A673 (cell line): ENCODE data around the gene ACKR2. TPM values are rescaled to one million over a fixed set of nuclear protein-coding genes. Genes with fewer than 3 reads are reported as not detected.

Experiments used
- BruUV-seq: library from RNA; stranded (reverse); fragments of 400-500 nt; replicated peaks from 2 replicates; lab custom pipeline; 2021; lab: Mats Ljungman, UMichigan
- CTCF ChIA-PET: fragments of 300-600 bp; sonication (Branson Sonifier 250); formaldehyde crosslinking; loops from one replicate; lab custom pipeline; 2022; ENCODE audit warnings: antibody characterized with exemption; lab: Charles Lee
- POLR2A ChIA-PET: fragments of 300-600 bp; sonication (Branson Sonifier 250); formaldehyde crosslinking; loops from one replicate; lab custom pipeline; 2022; ENCODE audit warnings: antibody characterized with exemption; ENCODE audit not compliant: low non-redundant PET; lab: Charles Lee
- DNase-seq: peaks from one replicate; pipeline ENCODE4 v3.0.0-alpha.2; 2015; ENCODE audit warnings: low spot score
- H3K27ac ChIP-seq: fragments of 200-600 bp; sonication (generic); 2 replicates; pipeline ENCODE4 v1.5.1; 2016; ENCODE audit warnings: mixed run types, low read depth, mild to moderate bottlenecking, mixed read lengths, antibody characterized with exemption, low read length; ENCODE audit not compliant: poor library complexity, severe bottlenecking
- H3K27me3 ChIP-seq: fragments of 200-600 bp; sonication (generic); replicated peaks from 2 replicates; pipeline ENCODE4 v1.6.1; 2017; ENCODE audit warnings: mixed run types, low read depth, mild to moderate bottlenecking, mixed read lengths, antibody characterized with exemption, low read length; ENCODE audit not compliant: insufficient read depth, poor library complexity
- H3K36me3 ChIP-seq: fragments of 200-600 bp; sonication (generic); 2 replicates; pipeline ENCODE4 v1.6.1; 2016; ENCODE audit warnings: mixed run types, mild to moderate bottlenecking, mixed read lengths, antibody characterized with exemption, low read length; ENCODE audit not compliant: insufficient read depth, poor library complexity, severe bottlenecking
- H3K4me1 ChIP-seq: fragments of 200-600 bp; sonication (generic); 2 replicates; pipeline ENCODE4 v1.6.1; 2017; ENCODE audit warnings: mixed run types, mild to moderate bottlenecking, mixed read lengths, antibody characterized with exemption, low read length; ENCODE audit not compliant: insufficient read depth, poor library complexity, severe bottlenecking
- H3K4me3 ChIP-seq: fragments of 200-600 bp; sonication (generic); 2 replicates; pipeline ENCODE4 v1.5.1; 2016; ENCODE audit warnings: low read depth, mixed run types, mild to moderate bottlenecking, mixed read lengths, low read length; ENCODE audit not compliant: poor library complexity, severe bottlenecking
- H3K9me3 ChIP-seq: fragments of 200-600 bp; sonication (generic); 2 replicates; pipeline ENCODE4 v1.6.1; 2016; ENCODE audit warnings: mixed run types, low read depth, mild to moderate bottlenecking, mixed read lengths, antibody characterized with exemption, low read length; ENCODE audit not compliant: poor library complexity, severe bottlenecking
- CTCF ChIP-seq: fragments of 300-800, 200-600 bp; sonication (generic); conservative IDR thresholded peaks from 2 replicates; pipeline ENCODE4 v1.5.1; 2017; ENCODE audit warnings: low read depth, mild to moderate bottlenecking, antibody characterized with exemption, low read length, moderate library complexity, mixed read lengths
- EZH2 ChIP-seq: fragments of 200-600 bp; sonication (generic); IDR thresholded peaks from 2 replicates; pipeline ENCODE4 v1.6.1; 2017; ENCODE audit warnings: borderline replicate concordance, low read depth, mild to moderate bottlenecking, mixed read lengths, antibody characterized with exemption, low read length; ENCODE audit not compliant: poor library complexity, severe bottlenecking
- intact Hi-C: fragments of 100-400 bp; cut with micrococcal nuclease; formaldehyde crosslinking; loops from one replicate; pipeline ENCODE4 v1.10.0; 2022; ENCODE audit not compliant: unreplicated experiment
- total RNA-seq: library from RNA; stranded (reverse); gene quantifications from 2 replicates; pipeline ENCODE4 v1.2.3, GENCODE V29; 2021

ACKR2 gene
- total RNA-seq, 1 experiment from 2014 or later, result not detected

DNA sequence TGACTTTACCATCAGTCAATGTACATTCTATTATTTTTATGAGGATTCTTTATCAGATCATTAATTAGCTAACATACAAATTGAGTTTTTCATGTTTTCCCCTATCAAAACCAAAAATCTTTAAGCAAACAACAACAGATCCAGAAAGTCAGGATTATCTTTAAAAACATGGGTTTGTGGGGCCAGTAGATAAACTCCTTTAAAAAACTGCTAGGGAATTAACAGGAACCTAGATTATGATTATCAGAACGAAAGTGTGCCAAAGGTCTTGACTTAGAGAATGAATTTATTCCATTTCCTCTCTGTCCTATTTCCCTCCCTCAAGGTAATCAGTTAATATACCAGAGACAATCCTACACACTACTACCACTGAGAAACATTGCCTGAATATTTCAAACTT lies 23.0 kb upstream of the ACKR2 start:
- BruUV-seq, result no TSS peak
- H3K4me3 ChIP-seq, result no peak overlapping the region
- ChIA-PET POLR2A (no interaction called here), CTCF (no interaction called here)
- H3K27ac ChIP-seq, result no peak overlapping the region
- H3K36me3 ChIP-seq, result peaks cover 3% of the 10 kb centered on the region
- no peaks in the 10 kb centered on the region for H3K27me3 ChIP-seq
- H3K4me1 ChIP-seq, result no peaks in the 10 kb centered on the region
- intact Hi-C loops, result no loop called here
- no peak for DNase-seq
- no peaks in the 10 kb centered on the region for H3K9me3 ChIP-seq
- no peak for TF ChIP-seq EZH2
- TF ChIP-seq CTCF, result no peak

- BruUV-seq, result no TSS peak
- H3K9me3 ChIP-seq, result no peaks in the 10 kb centered on the region
- no peak for DNase-seq
- intact Hi-C loops, result no loop called here
- H3K4me1 ChIP-seq, result no peaks in the 10 kb centered on the region
- POLR2A ChIA-PET, result no interaction called here
- H3K36me3 ChIP-seq, result peaks cover 3% of the 10 kb centered on the region
- no peak overlapping the region for H3K4me3 ChIP-seq
- no peaks in the 10 kb centered on the region for H3K27me3 ChIP-seq
- no peak overlapping the region for H3K27ac ChIP-seq
- CTCF ChIA-PET, result no interaction called here
- TF ChIP-seq CTCF (no peak), EZH2 (no peak)
These were observed 22.6 kb upstream of the ACKR2 start for GRCh38 chr3:42786631-42787030.

DNA sequence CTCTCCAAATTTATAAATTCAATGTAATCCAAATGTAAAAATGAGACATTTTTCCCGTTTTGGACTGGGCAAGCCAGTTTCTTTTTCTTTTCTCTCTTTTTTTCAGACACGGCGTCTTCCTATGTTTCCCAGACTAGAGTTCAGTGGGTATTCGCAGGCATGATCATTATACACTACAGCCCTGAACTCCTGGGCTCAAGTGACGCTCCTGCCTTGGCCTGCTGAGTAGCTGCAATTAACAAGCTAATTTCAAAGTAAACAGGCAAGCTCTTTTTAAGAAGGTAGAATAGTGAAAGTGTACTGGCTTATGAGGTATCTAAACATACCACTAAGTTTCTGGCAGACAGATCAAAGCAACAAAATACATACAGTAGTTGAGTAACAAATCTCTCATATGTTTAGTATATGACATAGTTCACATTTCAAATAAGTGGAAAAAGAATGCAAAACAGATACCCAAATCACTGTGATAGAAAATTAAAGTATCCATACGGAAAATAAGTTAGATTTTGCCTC lies 18.5 kb upstream of the ACKR2 start:
- H3K4me3 ChIP-seq, result no peak overlapping the region
- TF ChIP-seq CTCF (no peak), EZH2 (no peak)
- BruUV-seq, result no TSS peak
- no peak overlapping the region for H3K27ac ChIP-seq
- H3K4me1 ChIP-seq, result no peaks in the 10 kb centered on the region
- H3K27me3 ChIP-seq, result no peaks in the 10 kb centered on the region
- intact Hi-C loops, result no loop called here
- no peaks in the 10 kb centered on the region for H3K9me3 ChIP-seq
- POLR2A ChIA-PET, result no interaction called here
- DNase-seq, result no peak
- H3K36me3 ChIP-seq, result no peaks in the 10 kb centered on the region
- CTCF ChIA-PET, result no interaction called here
